Measurements from ENCODE around the gene FAM234A.

The FAM234A gene

GRCh38 chr16:306911-307370, 72.3 kb downstream of the FAM234A start:
- Histone ChIP-seq H3K14ac (ENCODE audit: low read length) (no peak overlapping the region), H3K23ac (ENCODE audit: low read length) (no peak overlapping the region), H3K79me1 (ENCODE audit: low read length) (no peaks in the 10 kb centered on the region), H2BK120ac (ENCODE audit: insufficient read depth, low read length, poor library complexity) (no peak overlapping the region), H4K12ac (ENCODE audit: low read depth, low read length) (no peak overlapping the region), H3K79me2 (ENCODE audit: control insufficient read depth, insufficient read depth, low read length, poor library complexity) (no peaks in the 10 kb centered on the region), H2BK12ac (ENCODE audit: low read length) (no peak overlapping the region), H3K27ac (ENCODE audit: low read depth, low read length) (no peak overlapping the region), H3K27me3 (ENCODE audit: insufficient read depth, low read length) (no peaks in the 10 kb centered on the region), H3K4me2 (ENCODE audit: low read length) (no peak overlapping the region), H3K36me3 (ENCODE audit: control insufficient read depth in 1 of 2, insufficient read depth in 2 of 2, low read length in 2 of 2) (peaks cover 54 to 61% of the 10 kb centered on the region in 2 experiments), H2AK5ac (ENCODE audit: low read length) (no peak overlapping the region), H4K8ac (ENCODE audit: low read depth, low read length) (no peak overlapping the region), H3K9ac (ENCODE audit: low read length) (no peak overlapping the region), H3K9me3 (ENCODE audit: insufficient read depth, low read depth, low read length) (peaks cover 7% of the 10 kb centered on the region), H3K18ac (ENCODE audit: low read length) (no peak overlapping the region), H3K4me1 (ENCODE audit: control insufficient read depth in 1 of 2, insufficient read depth in 2 of 2, low read length in 2 of 2) (no peaks in the 10 kb centered on the region), H3K4me3 (ENCODE audit: low read depth, low read length) (no peak overlapping the region), H3K4ac (ENCODE audit: low read depth, low read length) (no peak overlapping the region), H4K91ac (ENCODE audit: low read depth, low read length) (no peak overlapping the region), H2BK5ac (ENCODE audit: low read depth, low read length, poor library complexity) (no peak overlapping the region), H2AFZ (ENCODE audit: insufficient read depth, low read length, poor library complexity) (no peak overlapping the region)
- no CpG with 5 or more reads among the region's 17 CpGs for WGBS (ENCODE audit: extremely low coverage, insufficient coverage, insufficient read length)
- DNase-seq = no peak

- Histone ChIP-seq H3K36me3 (ENCODE audit: control insufficient read depth in 1 of 2, insufficient read depth in 2 of 2, low read length in 2 of 2) (peaks cover 54 to 56% of the 10 kb centered on the region in 2 experiments), H3K18ac (ENCODE audit: low read length) (no peak overlapping the region), H3K9me3 (ENCODE audit: insufficient read depth, low read depth, low read length) (peaks cover 7% of the 10 kb centered on the region), H3K4ac (ENCODE audit: low read depth, low read length) (no peak overlapping the region), H3K9ac (ENCODE audit: low read length) (no peak overlapping the region), H3K27ac (ENCODE audit: low read depth, low read length) (no peak overlapping the region), H3K4me1 (ENCODE audit: control insufficient read depth in 1 of 2, insufficient read depth in 2 of 2, low read length in 2 of 2) (no peaks in the 10 kb centered on the region), H3K4me3 (ENCODE audit: low read depth, low read length) (no peak overlapping the region), H4K12ac (ENCODE audit: low read depth, low read length) (no peak overlapping the region), H2BK12ac (ENCODE audit: low read length) (no peak overlapping the region), H4K91ac (ENCODE audit: low read depth, low read length) (no peak overlapping the region), H2AK5ac (ENCODE audit: low read length) (no peak overlapping the region), H3K79me1 (ENCODE audit: low read length) (no peaks in the 10 kb centered on the region), H3K79me2 (ENCODE audit: control insufficient read depth, insufficient read depth, low read length, poor library complexity) (no peaks in the 10 kb centered on the region), H3K4me2 (ENCODE audit: low read length) (no peak overlapping the region), H2BK120ac (ENCODE audit: insufficient read depth, low read length, poor library complexity) (no peak overlapping the region), H2AFZ (ENCODE audit: insufficient read depth, low read length, poor library complexity) (no peak overlapping the region), H3K14ac (ENCODE audit: low read length) (no peak overlapping the region), H3K23ac (ENCODE audit: low read length) (no peak overlapping the region), H2BK5ac (ENCODE audit: low read depth, low read length, poor library complexity) (no peak overlapping the region), H4K8ac (ENCODE audit: low read depth, low read length) (no peak overlapping the region), H3K27me3 (ENCODE audit: insufficient read depth, low read length) (no peaks in the 10 kb centered on the region)
- no peak for DNase-seq
- no CpG with 5 or more reads among the region's 21 CpGs for WGBS (ENCODE audit: extremely low coverage, insufficient coverage, insufficient read length)
Observed at GRCh38 chr16:307691-308312, 73.2 kb downstream of the FAM234A start.

DNA sequence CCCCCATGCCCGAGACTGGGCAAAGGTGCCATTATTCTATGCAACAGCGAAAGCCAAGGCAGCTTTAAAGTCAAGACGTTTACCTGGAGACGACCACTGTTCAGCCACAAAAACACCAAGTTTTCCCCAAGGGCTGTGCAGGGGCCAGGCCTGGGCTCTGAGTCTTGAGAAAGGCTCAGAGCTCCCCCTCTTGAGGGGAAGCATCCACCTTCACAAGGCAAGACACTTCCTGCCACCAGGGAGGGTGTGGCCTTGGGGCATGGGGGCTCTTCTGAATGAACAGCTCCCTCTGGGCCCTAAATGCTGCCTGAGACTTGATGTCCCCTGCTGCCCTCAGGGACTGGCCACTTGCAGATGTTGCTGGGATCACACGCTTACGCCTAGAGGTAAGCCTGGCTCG, 74.9 kb downstream of the FAM234A start:
- Histone ChIP-seq H3K18ac (ENCODE audit: low read length) (no peak overlapping the region), H2BK12ac (ENCODE audit: low read length) (no peak overlapping the region), H3K27ac (ENCODE audit: low read depth, low read length) (no peak overlapping the region), H2BK120ac (ENCODE audit: insufficient read depth, low read length, poor library complexity) (no peak overlapping the region), H3K79me1 (ENCODE audit: low read length) (no peaks in the 10 kb centered on the region), H3K23ac (ENCODE audit: low read length) (no peak overlapping the region), H3K4me2 (ENCODE audit: low read length) (no peak overlapping the region), H3K9me3 (ENCODE audit: insufficient read depth, low read depth, low read length) (peaks cover 7% of the 10 kb centered on the region), H3K4me1 (ENCODE audit: control insufficient read depth in 1 of 2, insufficient read depth in 2 of 2, low read length in 2 of 2) (no peaks in the 10 kb centered on the region), H2BK5ac (ENCODE audit: low read depth, low read length, poor library complexity) (no peak overlapping the region), H4K91ac (ENCODE audit: low read depth, low read length) (no peak overlapping the region), H4K8ac (ENCODE audit: low read depth, low read length) (no peak overlapping the region), H2AK5ac (ENCODE audit: low read length) (no peak overlapping the region), H3K79me2 (ENCODE audit: control insufficient read depth, insufficient read depth, low read length, poor library complexity) (no peaks in the 10 kb centered on the region), H2AFZ (ENCODE audit: insufficient read depth, low read length, poor library complexity) (no peak overlapping the region), H3K4me3 (ENCODE audit: low read depth, low read length) (no peak overlapping the region), H3K14ac (ENCODE audit: low read length) (no peak overlapping the region), H3K27me3 (ENCODE audit: insufficient read depth, low read length) (no peaks in the 10 kb centered on the region), H3K9ac (ENCODE audit: low read length) (no peak overlapping the region), H3K36me3 (ENCODE audit: control insufficient read depth in 1 of 2, insufficient read depth in 2 of 2, low read length in 2 of 2) (peaks cover 57 to 62% of the 10 kb centered on the region in 2 experiments), H3K4ac (ENCODE audit: low read depth, low read length) (no peak overlapping the region), H4K12ac (ENCODE audit: low read depth, low read length) (no peak overlapping the region)
- WGBS (ENCODE audit: extremely low coverage, insufficient coverage, insufficient read length) = no CpG with 5 or more reads among the region's 7 CpGs
- DNase-seq = no peak

DNA sequence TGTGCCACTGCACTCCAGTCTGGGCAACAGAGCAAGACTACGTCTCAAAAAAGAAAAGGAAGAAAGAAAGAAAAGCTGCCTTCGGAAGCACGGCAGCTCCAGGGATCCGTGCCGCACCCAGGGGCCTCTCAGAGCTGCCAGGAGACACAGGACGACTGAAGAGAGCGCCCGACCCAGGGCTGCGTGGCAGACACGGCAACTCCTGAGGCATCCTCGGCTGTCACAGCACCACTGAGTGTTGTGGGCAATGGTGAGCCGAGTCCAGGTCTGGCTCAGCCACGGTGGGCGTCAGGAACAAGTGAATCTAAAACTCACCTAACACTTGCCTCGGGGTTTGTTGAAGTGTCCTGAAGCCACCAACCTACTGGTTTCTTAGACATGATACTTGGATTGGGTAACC, 77.1 kb downstream of the FAM234A start:
- Histone ChIP-seq H2BK12ac (ENCODE audit: low read length) (no peak overlapping the region), H3K18ac (ENCODE audit: low read length) (no peak overlapping the region), H3K4me3 (ENCODE audit: low read depth, low read length) (no peak overlapping the region), H4K12ac (ENCODE audit: low read depth, low read length) (no peak overlapping the region), H3K9ac (ENCODE audit: low read length) (no peak overlapping the region), H2AFZ (ENCODE audit: insufficient read depth, low read length, poor library complexity) (no peak overlapping the region), H3K23ac (ENCODE audit: low read length) (no peak overlapping the region), H3K79me2 (ENCODE audit: control insufficient read depth, insufficient read depth, low read length, poor library complexity) (no peaks in the 10 kb centered on the region), H4K91ac (ENCODE audit: low read depth, low read length) (no peak overlapping the region), H4K8ac (ENCODE audit: low read depth, low read length) (no peak overlapping the region), H3K79me1 (ENCODE audit: low read length) (no peaks in the 10 kb centered on the region), H3K4ac (ENCODE audit: low read depth, low read length) (no peak overlapping the region), H2AK5ac (ENCODE audit: low read length) (no peak overlapping the region), H3K27ac (ENCODE audit: low read depth, low read length) (no peak overlapping the region), H2BK5ac (ENCODE audit: low read depth, low read length, poor library complexity) (no peak overlapping the region), H3K27me3 (ENCODE audit: insufficient read depth, low read length) (no peaks in the 10 kb centered on the region), H3K14ac (ENCODE audit: low read length) (no peak overlapping the region), H2BK120ac (ENCODE audit: insufficient read depth, low read length, poor library complexity) (no peak overlapping the region), H3K9me3 (ENCODE audit: insufficient read depth, low read depth, low read length) (peaks cover 4% of the 10 kb centered on the region), H3K4me1 (ENCODE audit: control insufficient read depth in 1 of 2, insufficient read depth in 2 of 2, low read length in 2 of 2) (peaks cover 0 to under 1% of the 10 kb centered on the region in 2 experiments), H3K4me2 (ENCODE audit: low read length) (no peak overlapping the region), H3K36me3 (ENCODE audit: control insufficient read depth in 1 of 2, insufficient read depth in 2 of 2, low read length in 2 of 2) (peaks cover 48 to 52% of the 10 kb centered on the region in 2 experiments)
- no peak for DNase-seq
- no CpG with 5 or more reads among the region's 15 CpGs for WGBS (ENCODE audit: extremely low coverage, insufficient coverage, insufficient read length)
